ENCODE results near the gene MARCHF3.
A peak's percentile ranks its signal among the peaks of the same experiment; 100 is the strongest.
"Not testable (repeated sequence)": the region's sequence is repeated elsewhere in the genome, so short reads cannot be mapped to it uniquely, and the experiment has no call there.

Gene MARCHF3

GRCh38 chr5:127030259-127031146 lies at the start of gene MARCHF3:
TSS of gene MARCHF3 (minus strand) at chr5:127030558. CDS start at chr5:126918171, 112,387 bp downstream.
- peak; percentile 83 for DNase-seq

DNA sequence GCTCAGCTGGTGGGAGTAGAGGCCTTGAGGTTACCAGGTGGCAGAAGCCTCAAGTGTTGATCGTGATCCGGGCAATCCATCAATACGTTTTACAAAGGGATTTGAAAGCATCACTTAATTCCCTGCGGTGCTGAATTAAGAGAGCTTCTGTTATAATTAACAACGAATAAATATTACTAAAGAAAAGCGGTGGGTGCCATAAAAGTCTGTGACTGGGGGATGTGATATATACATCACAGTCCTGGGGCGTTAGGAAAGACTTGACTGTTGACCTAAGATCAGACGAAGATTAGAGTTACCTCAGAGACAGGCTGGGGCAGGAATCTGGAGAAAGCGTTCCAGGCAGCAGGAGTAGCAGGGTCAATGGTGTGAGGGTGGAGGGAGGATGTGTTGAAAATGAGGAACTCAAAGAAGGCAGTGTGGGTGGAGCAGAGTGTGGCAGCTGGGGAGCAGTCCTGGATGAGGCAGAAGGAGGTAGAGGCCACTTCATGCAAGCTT lies 49.7 kb upstream of the MARCHF3 start:
- peak; percentile 60 for DNase-seq

DNA sequence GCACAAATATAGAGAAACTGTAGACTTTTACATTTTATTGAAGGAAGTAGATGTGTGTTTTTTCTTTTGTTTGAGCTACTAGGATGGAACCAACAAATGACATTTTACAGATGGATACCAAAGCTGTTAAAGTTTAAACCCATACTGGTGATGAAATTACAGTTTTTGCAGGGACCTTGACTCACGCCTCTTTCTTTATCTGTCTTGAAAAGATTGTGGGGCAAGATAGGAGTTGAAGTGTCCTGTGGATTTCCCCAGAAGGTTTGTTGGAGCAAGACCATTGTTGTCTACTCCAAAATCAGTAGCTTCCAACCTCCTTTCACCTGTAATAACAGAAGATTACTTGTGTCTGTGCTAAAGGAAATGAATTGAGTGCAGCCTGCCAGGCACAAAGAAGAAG lies 47.0 kb upstream of the MARCHF3 start:
- no peak for DNase-seq

DNA sequence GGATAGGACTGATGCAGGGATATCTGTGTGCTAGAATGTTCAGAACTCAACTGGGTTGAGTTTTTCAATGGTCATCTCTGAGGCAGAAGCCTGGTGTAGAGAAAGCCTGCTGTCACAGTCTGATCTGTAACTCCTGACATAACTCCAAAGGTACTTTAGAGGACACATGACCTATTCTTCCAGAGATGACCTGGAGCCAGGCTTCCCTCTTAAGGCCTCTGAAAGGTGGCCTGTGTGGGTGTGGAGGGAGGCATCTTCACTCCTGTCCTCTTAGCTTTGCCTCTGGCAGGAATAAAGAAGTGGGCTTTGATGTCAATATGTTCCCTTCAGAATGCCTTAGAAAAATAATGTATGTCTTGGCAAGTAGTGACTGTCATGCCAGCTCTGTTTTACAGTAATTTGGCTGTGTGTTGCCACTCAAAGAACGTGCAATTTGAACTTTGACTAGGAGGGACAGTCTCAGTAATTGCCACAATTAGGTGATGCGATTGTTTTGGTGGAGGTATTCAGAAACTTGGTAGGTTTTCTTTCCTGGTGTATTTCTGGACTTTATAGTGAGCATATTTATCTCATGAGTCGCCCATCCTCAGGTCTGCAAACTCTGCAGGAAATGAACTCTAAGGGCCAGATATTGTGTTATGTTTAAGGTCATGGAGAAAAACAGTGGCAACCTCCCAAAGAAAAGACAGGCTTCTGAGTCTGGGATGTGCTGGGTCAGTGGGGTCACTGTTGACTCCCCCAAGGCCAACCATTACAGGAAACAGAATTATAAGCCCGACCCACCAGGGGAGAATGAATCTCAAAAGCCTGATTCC lies 46.2 kb upstream of the MARCHF3 start:
- no peak for DNase-seq

GRCh38 chr5:127074466-127074865 lies 44.1 kb upstream of the MARCHF3 start:
- DNase-seq: no peak

DNA sequence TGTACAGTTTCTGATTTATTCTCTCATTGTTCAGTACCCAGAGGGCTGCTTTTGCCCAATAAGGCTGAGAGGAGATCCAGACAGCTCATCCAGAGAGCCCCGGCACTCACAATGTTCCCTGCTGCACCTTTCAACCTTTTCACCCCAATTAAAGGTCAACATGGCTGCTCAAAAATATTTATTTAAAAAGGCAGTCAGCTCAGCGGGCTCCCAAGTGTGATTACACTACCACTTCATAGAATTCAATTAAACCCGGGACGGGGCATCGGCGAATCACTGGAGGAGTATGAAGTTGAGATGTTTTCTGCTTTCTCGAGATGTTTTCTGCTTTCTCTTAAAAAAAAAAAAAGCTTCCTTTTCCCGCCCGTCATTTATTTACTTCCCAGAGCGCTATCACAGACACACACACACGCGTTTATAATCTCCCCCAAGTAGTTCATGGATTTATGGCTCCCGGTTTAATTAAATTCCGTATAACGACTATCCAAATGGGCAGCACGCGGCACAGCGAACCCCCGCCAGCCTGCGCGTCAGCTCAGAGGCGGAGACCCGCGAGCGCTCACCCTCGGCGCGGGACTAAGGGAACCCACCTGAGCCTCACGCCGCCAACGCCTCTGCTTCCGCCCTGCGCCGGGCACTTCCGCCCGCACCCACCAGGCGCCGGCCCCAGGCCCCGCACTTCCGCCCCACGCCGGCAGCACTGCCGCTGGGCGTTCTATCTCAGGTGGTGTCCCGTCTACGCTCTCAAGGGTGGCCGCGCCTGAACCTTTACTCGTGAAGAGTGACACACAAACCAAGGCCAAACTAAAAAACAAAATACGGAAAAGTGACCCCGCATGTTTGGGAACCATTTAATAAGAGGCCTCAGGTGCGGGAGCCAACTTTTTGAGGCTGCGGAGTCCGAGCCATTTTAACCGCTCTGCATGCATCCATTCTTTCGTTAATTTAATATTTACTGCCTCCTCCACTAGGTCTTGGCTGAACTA lies 42.8 kb upstream of the MARCHF3 start, which contains the start of gene C5orf63:
TSS of gene C5orf63 (minus strand) at position 642 of the 986 bp plus-strand sequence. CDS start 14,507 bp downstream, outside the sequence.
- no peak for DNase-seq

- no peak for DNase-seq
Measured at GRCh38 chr5:127070243-127070642, 39.9 kb upstream of the MARCHF3 start.

DNA sequence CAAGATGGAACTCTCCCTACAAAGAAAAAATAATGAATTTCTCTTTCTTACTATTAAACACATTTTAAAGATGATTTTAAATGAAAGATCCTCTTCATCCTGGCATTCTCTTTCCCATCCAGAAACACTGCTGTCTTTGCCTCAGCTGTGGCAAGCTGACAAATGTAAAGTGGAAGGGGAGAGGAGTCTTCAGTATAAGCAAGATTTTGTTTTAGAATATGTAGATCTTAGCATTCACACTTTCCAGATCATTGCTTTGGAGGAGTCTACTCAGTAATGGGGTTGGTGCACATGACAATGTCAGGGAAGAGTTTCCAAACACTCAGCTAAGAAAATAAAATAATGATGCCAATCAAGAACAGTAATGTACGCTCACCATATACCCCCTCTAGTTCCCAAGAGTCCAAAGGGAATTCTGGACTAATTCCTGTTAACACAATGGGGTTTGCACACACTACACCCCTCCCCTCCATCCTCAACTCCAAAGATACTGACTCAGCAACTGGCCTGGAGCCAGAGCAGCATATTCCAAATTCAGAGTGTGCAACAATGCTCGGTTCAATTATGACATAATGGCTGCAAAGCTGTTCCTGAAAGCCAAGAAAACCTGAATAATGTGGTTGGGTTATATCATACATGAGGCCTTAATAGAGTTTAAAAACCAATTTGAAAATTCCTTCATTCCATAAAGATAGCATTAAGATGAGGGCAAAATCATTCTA lies 38.3 kb upstream of the MARCHF3 start:
- no peak for DNase-seq

GRCh38 chr5:127066721-127067120 lies 36.4 kb upstream of the MARCHF3 start:
- no peak for DNase-seq

GRCh38 chr5:127064253-127064840 lies 34.0 kb upstream of the MARCHF3 start:
- no peak for DNase-seq

DNA sequence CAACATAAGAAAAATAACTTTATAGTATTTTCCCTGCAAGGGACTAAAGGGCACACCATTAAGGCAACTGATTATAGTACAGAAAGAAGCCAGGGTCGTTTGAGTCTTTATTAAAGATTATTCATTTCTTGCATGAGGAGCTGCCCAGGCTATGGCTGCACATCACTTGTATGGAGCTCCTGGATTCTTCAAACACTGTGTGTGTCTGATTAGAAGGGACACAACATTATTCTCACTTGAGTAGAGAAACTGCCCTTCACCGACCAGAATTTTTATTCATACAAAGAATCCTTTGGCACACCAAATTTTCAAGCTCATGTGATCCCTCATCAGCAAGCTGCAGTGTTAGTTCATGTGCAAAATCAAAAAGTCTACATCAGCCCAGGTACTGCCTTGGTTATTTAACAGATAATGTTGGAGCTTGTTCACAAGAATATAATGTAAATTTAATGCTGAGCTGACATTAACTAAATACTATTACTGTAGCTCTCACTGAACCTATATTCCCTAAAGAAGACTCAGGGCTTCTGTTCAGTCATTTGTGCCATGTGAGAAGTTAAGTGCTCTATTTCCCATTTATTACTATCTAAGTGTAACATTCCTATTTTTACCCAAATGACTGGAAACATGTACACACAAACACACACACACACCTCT lies 33.0 kb upstream of the MARCHF3 start:
- DNase-seq: no peak

- no peak for DNase-seq
Measured at GRCh38 chr5:127061956-127062355, 31.6 kb upstream of the MARCHF3 start.

- no peak for DNase-seq
Measured at GRCh38 chr5:127061537-127061936, 31.2 kb upstream of the MARCHF3 start.

- DNase-seq: no peak
Measured at GRCh38 chr5:127060470-127060985, 30.2 kb upstream of the MARCHF3 start.

DNA sequence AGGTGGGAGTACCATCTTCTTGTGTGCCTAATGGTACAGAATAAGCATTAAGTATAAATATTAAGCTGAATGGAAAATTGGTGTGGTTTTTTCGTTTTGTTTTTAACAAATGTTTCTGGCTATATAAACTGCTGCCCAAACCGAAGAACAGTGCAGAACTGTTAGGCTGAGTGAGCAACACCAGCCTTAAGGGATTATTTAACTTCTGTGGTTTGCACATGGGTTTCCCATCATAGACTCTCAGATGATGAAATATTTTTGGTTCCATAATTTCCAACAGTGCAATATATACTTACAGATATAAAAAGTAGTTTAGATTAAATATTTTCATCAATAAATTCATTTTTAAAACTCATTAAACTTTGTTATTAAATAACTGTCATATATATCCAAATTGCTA lies 26.5 kb upstream of the MARCHF3 start:
- DNase-seq: peak; percentile 13

GRCh38 chr5:127055880-127056653 lies 25.7 kb upstream of the MARCHF3 start:
- peak; percentile 33 for DNase-seq

- DNase-seq: not testable (repeated sequence)
Measured at GRCh38 chr5:127053551-127053950, 23.2 kb upstream of the MARCHF3 start.

GRCh38 chr5:127053049-127053448 lies 22.7 kb upstream of the MARCHF3 start:
- no peak for DNase-seq

DNA sequence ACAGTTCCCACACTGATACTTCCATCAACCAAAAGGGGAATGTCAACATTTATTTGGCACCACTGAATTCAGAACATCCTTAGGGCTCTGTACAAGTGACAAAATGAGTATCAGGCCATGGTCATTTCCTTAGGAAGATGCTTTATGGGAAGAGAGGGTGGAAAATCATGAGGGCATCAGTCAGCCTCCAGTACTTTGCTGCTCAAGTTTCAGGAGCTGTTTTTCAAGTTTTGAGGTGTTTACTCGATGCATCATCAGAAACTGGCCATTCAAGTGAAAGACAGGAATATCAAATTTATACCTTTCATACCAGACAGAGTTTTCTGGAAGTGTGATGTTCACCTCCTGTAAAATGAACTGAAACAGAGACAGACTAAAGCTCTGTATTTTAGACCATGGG lies 21.2 kb upstream of the MARCHF3 start:
- no peak for DNase-seq
